Liver (tissue), 3 donors: ENCODE results near the gene NARF.
"Not testable (repeated sequence)": the region's sequence is repeated elsewhere in the genome, so short reads cannot be mapped to it uniquely, and the experiment has no call there.

Experiments used
- ATF3 ChIP-seq: IDR thresholded peaks from 2 replicates; pipeline ENCODE4 v1.6.1; 2016; ENCODE audit warnings: antibody characterized with exemption
- CTCF ChIP-seq: fragments of 150-350 bp; IDR thresholded peaks from 2 replicates; pipeline ENCODE4 v1.5.1; 2017; ENCODE audit warnings: improper control_type of control experiment, low read depth, low read length; ENCODE audit not compliant: missing input control
- MAX ChIP-seq: IDR thresholded peaks from 2 replicates; pipeline ENCODE4 v1.6.1; 2016; ENCODE audit warnings: antibody characterized with exemption
- RAD21 ChIP-seq, 2 donors: IDR thresholded peaks; 2 replicates each; pipeline ENCODE4 v1.6.1; 2016; ENCODE audit warnings: antibody characterized with exemption in 2 of 2, mild to moderate bottlenecking in 2 of 2
- REST ChIP-seq: IDR thresholded peaks from 2 replicates; pipeline ENCODE4 v1.6.1; 2016; ENCODE audit warnings: antibody characterized with exemption, mild to moderate bottlenecking
- TAF1 ChIP-seq: conservative IDR thresholded peaks from 2 replicates; pipeline ENCODE4 v1.6.1; 2016; ENCODE audit warnings: antibody characterized with exemption, mild to moderate bottlenecking
- YY1 ChIP-seq: IDR thresholded peaks from 2 replicates; pipeline ENCODE4 v1.6.1; 2016; ENCODE audit warnings: antibody characterized with exemption, mild to moderate bottlenecking
- ZBTB33 ChIP-seq: IDR thresholded peaks from 2 replicates; pipeline ENCODE4 v1.6.1; 2016; ENCODE audit warnings: antibody characterized with exemption
- donor health status: healthy.
- donor health status: healthy.

GRCh38 chr17:82539076-82539475 is 80.5 kb downstream of the NARF start:
- not testable (repeated sequence) for TF ChIP-seq REST; CTCF; MAX; RAD21 (IDR thresholded peaks at IDR 0.05); TAF1; ATF3; YY1; ZBTB33
